Hepatocyte (in vitro differentiated cells): Measurements from ENCODE around the gene PTPRE.

Source experiments
- CTCF ChIP-seq: fragments of 200-600 bp; sonication (generic); IDR thresholded peaks from 2 replicates; pipeline ENCODE4 v1.5.1; 2016; ENCODE audit warnings: antibody characterized with exemption, mild to moderate bottlenecking; ENCODE audit not compliant: poor library complexity
- EZH2 ChIP-seq: fragments of 200-600 bp; sonication (generic); IDR thresholded peaks from 2 replicates; pipeline ENCODE4 v1.6.1; 2016; ENCODE audit warnings: antibody characterized with exemption, mild to moderate bottlenecking, borderline replicate concordance

GRCh38 chr10:127892743-127893142 lies 14.2 kb upstream of the PTPRE start, which contains the start of gene CLRN3:
- TF ChIP-seq CTCF (no peak), EZH2 (no peak)
